NCI-H226 (cell line): ENCODE data around the gene G3BP1.

Experiments used
- DNase-seq: peaks from one replicate; pipeline ENCODE4 v3.0.0-alpha.2; 2015

G3BP1 gene

DNA sequence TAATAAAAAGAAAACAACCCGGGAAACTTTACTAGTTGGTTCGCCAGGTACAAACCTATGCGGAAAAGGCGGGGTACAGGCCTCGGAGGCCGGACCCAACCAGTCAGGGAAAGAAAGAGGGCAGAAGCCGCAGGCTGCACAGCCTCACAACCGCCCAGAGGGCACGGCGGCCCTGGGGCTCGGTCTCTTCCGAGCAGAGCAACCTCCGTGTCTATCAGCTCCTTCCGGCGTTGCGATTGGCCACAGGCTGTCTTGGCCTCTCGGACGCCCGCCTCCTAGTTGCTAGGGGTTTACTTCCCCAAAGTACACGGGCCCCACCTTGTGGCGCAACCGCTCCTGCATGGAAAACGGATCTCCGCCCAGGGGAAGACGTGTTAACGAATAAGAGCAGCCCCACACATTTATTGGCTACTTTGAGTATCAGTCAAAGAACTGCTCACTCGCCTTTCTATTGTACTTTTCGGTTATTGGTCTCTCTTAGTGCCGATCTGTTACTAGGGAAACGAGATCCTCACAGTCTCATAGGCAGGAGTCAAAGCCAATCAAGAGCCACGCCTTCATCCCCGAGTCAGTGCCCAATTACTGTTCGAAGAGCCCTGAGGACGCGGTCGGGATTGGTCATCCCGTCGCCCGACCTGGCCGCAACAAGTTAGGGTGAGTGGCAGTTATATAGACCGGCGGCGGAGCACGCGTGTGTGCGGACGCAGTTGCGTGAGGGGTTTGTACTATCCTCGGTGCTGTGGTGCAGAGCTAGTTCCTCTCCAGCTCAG lies at the start of gene G3BP1:
TSS of gene G3BP1 (plus strand) at position 696 of the 770 bp plus-strand sequence. CDS start 14,667 bp downstream, outside the sequence.
- DNase-seq: peak; percentile 100

DNA sequence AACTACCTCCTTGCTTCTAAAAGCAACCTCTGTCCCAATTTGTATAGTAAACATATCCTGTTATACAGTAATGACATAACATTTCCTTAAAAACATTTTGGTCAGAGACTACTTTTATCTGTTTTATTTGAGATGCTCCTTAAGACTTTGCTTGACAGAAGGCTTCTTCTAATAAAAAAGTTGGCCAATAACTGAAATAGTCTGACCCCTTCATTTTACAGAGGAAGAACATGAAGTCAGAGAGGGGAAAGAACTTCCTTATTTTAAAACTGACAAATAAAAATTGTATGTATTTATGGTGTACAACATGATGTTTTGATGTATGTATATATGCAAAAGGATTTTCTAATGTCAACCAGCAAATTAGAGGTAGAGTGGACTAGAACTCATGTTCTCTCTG lies 49.2 kb upstream of the G3BP1 start:
- no peak for DNase-seq

DNA sequence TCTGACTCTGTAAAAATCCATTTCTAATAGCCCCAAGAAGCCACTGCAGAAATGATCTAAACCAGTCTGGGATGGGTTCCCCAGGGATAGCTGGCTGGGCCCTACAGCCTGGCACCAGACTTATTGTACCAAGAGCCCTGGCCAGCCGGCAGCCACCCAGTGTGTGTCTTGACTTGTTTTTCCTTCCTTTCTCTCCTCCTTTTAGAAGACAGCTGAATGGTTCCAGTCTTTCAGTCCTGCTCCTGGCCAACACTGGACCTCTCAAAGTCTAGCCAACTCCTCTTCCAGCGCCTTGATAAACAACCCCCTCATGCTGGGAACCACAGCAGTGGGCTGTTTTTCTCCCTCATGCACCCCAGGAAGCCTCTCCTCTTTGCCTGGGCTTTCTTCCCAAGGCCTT lies 47.4 kb upstream of the G3BP1 start:
- no peak for DNase-seq

- DNase-seq: peak; percentile 74
These were observed 42.2 kb upstream of the G3BP1 start for GRCh38 chr5:151729597-151729996.

- no peak for DNase-seq
These were observed 41.4 kb upstream of the G3BP1 start for GRCh38 chr5:151730381-151730780.

GRCh38 chr5:151733358-151734063 lies 38.2 kb upstream of the G3BP1 start:
- DNase-seq: no peak

DNA sequence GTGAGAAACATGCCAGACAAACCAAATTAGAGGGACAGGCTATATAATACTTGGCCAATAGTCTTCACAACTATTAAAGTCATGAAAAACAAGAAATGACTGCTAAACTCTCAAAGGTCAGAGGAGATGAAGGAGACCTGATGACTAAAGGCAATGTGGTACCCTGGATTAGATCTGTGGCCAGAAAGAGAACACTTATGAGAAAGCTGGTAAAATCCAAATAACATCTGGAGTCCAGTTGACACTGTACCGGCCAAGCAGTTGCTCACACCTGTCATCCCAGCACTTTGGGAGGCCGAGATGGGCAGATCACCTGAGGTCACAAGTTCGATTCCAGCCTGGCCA lies 37.7 kb upstream of the G3BP1 start:
- DNase-seq: no peak

GRCh38 chr5:151735646-151736045 lies 36.1 kb upstream of the G3BP1 start:
- DNase-seq: no peak

DNA sequence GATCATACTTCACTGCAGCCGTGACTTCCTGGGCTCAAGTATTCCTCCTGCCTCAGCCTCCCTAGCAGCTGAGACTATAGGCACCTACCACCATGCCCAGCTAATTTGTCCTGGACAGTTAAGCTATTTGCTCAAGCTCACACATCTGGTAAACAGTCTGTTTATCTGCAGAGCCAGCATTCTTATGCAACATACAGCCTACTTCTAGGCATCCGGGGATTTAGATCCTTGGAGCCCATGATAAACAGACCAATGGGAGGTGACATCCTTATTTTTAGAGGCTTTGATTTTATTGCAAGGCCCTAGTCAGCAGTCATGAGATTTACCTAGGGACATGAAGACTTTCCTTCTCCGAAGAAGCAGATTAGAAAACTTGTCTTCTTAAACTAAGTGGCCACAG lies 34.3 kb upstream of the G3BP1 start:
- no peak for DNase-seq

- no peak for DNase-seq
These were observed 33.5 kb upstream of the G3BP1 start for GRCh38 chr5:151738125-151738848.

GRCh38 chr5:151739395-151739794 lies 32.4 kb upstream of the G3BP1 start:
- DNase-seq: peak; percentile 75

- peak; percentile 97 for DNase-seq
These were observed 31.8 kb upstream of the G3BP1 start for GRCh38 chr5:151739939-151740335.

- peak; percentile 96 for DNase-seq
These were observed 31.3 kb upstream of the G3BP1 start for GRCh38 chr5:151740336-151740942.

DNA sequence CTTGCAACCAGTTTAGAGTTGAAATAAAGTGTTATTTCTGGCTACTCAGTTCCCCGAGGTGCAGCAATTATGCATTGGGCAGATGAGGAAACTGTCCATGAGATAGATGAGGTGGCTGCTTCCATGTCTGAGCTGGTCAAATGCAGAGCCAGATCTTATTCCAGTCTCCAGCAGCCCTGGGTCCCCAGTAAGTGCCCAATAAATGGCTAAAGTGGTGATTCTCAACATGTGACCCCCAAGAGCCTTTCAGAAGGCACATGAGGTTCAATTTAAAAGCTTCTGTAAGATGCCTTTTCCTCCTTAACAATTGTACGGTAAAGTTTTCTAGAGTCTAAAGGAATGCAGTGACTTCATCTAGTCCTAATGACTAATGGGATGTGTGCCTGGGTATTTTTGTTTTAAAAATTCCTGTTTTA lies 30.8 kb upstream of the G3BP1 start:
- peak; percentile 29 for DNase-seq

- peak; percentile 87 for DNase-seq
These were observed 29.9 kb upstream of the G3BP1 start for GRCh38 chr5:151741678-151742423.

GRCh38 chr5:151742870-151743294 lies 28.9 kb upstream of the G3BP1 start:
- DNase-seq: peak; percentile 57

DNA sequence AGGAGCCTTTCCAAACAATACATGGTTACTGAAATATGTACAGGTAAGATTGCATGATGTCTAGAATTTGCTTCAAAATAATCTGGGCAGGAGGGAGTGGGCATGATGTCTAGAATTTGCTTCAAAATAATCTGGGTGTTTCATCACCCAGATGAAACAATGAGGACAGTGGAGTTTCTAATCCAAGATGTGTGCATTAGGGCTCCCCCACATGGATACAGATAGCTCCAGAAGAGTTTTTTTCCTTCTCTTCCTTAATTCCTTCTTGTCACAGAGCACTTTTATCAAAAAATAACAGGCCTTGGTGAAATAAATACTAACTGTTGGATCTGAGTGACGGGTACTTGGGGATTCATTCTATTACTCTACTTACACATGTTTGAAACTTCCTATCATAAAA lies 28.2 kb upstream of the G3BP1 start:
- DNase-seq: no peak

DNA sequence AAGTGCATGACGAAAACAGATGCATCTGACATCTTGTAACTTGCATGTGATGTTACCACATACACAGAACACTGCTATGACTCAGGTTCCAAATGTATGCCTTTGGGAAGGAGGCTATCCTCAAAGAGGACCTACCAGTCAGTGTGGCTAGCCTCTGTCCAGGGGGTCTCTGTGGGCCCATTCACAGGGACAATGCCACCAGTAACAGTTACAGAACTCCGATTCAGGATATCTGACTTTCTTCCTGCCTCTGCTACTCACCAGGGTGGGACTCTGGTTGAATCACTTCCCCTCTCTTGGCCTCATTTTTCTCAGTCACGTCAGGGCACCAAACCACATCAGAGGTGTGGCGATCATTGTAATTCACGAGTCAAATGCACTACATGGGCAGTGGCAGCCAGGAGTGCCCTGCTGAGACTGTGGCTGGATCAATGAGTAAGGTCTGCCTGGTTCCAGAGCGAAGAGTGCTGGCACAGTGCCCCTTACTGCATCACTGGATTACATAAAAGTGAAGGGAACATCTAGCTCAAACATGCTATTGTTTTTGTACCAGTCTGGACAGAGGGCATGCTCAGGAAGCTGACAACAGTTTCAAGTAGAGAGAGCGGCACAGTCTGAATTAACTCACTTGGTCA lies 26.6 kb upstream of the G3BP1 start:
- DNase-seq: peak; percentile 73

DNA sequence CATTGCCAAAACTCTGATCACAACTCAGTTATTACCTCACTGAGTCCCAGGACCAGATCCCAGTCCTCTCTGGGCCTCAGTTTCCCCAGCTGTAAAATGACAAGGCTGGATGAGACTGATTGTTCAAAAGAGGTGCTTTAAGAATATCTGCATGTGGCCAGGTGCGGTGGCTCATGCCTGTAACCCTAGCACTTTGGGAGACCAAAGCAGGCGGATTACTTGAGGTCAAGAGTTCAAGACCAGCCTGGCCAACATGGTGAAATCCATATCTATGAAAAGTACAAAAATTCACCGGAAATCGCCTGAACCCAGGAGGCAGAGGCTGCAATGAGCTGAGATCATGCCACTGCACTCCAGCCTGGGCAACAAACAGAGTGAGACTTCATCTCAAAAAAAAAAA lies 21.6 kb upstream of the G3BP1 start:
- no peak for DNase-seq

GRCh38 chr5:151751091-151751490 lies 20.7 kb upstream of the G3BP1 start:
- DNase-seq: no peak

- DNase-seq: no peak
These were observed 20.2 kb upstream of the G3BP1 start for GRCh38 chr5:151751593-151751992.

DNA sequence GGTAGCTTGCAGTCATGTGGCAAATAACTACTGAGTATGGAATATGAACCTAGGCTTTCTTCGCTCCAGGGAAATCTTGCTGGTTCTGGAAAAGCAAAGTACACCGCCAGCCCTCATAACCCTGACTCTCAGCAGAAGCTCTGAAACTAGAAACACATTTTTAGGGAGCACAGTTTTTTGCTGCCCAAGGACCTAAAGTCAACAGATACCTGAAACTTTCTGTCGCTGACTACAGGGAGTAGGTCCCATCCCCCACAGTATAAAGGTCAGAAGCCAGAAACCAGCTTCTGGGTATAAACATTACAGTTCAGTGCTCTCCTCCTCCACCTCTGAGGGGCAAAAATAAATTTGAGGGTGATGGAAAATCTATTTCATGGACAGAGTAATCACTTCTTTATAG lies 16.4 kb upstream of the G3BP1 start:
- no peak for DNase-seq
